Smooth muscle cell (in vitro differentiated cells): Measurements from ENCODE around the gene PAXX. TPM values are rescaled to one million over a fixed set of nuclear protein-coding genes. Genes with fewer than 3 reads are reported as not detected.

Experiments used
- DNase-seq: peaks from one replicate; lab custom pipeline; 2025; ENCODE audit not compliant: unreplicated experiment; lab: John Stamatoyannopoulos, UW
- H2AFZ ChIP-seq: fragments of 200-600 bp; sonication (generic); 2 replicates; pipeline ENCODE4 v1.6.0; 2016; ENCODE audit warnings: antibody characterized with exemption, low read depth, mild to moderate bottlenecking
- H3F3A ChIP-seq: fragments of 200-600 bp; sonication (generic); 2 replicates; pipeline ENCODE4 v1.6.0; 2017; ENCODE audit warnings: antibody characterized with exemption, low read depth
- H3K27ac ChIP-seq: fragments of 200-600 bp; sonication (generic); 2 replicates; pipeline ENCODE4 v1.5.1; 2016; ENCODE audit warnings: low read depth, mild to moderate bottlenecking
- H3K27me3 ChIP-seq: fragments of 200-600 bp; sonication (generic); 2 replicates; pipeline ENCODE4 v1.6.1; 2016; ENCODE audit warnings: low read depth, mild to moderate bottlenecking
- H3K36me3 ChIP-seq: fragments of 200-600 bp; sonication (generic); 2 replicates; pipeline ENCODE4 v1.5.1; 2016; ENCODE audit warnings: low read depth
- H3K4me1 ChIP-seq: fragments of 200-600 bp; sonication (generic); 2 replicates; pipeline ENCODE4 v1.5.1; 2016; ENCODE audit warnings: low read depth
- H3K4me2 ChIP-seq: fragments of 200-600 bp; sonication (generic); 2 replicates; pipeline ENCODE4 v1.6.0; 2016; ENCODE audit warnings: mild to moderate bottlenecking
- H3K4me3 ChIP-seq: fragments of 200-600 bp; sonication (generic); 2 replicates; pipeline ENCODE4 v1.5.1; 2016; ENCODE audit warnings: mild to moderate bottlenecking
- H3K79me2 ChIP-seq: fragments of 200-600 bp; sonication (generic); 2 replicates; pipeline ENCODE4 v1.6.0; 2016; ENCODE audit warnings: low read depth, mild to moderate bottlenecking
- H3K9ac ChIP-seq: fragments of 200-600 bp; sonication (generic); 2 replicates; pipeline ENCODE4 v1.6.0; 2016; ENCODE audit warnings: low read depth
- H3K9me3 ChIP-seq: fragments of 200-600 bp; sonication (generic); replicated peaks from 2 replicates; pipeline ENCODE4 v1.5.1; 2016; ENCODE audit warnings: low read depth
- H4K20me1 ChIP-seq: fragments of 200-600 bp; sonication (generic); 2 replicates; pipeline ENCODE4 v1.6.0; 2016; ENCODE audit warnings: low read depth
- CTCF ChIP-seq: fragments of 200-600 bp; sonication (generic); IDR thresholded peaks from 2 replicates; pipeline ENCODE4 v1.5.1; 2017; ENCODE audit warnings: borderline replicate concordance, mild to moderate bottlenecking, antibody characterized with exemption; ENCODE audit not compliant: insufficient read depth, poor library complexity, severe bottlenecking
- WGBS: methylation state at CpG from one replicate; pipeline ENCODE4 v1.1.7; 2016; ENCODE audit warnings: low lambda C conversion rate; 5-methylcytosine and 5-hydroxymethylcytosine counted together
- polyA plus RNA-seq: library from polyadenylated mRNA; unstranded; fragments of >200 nt; fragmentation: Nextera tagmentation; extraction: Ambion mirVana; gene quantifications from 2 replicates; pipeline ENCODE4 v1.2.1, GENCODE V29; 2016
- total RNA-seq: library from RNA; depleted of rRNA; stranded (reverse); fragments of >200 nt; gene quantifications from 2 replicates; pipeline ENCODE4 v1.2.3, GENCODE V29; 2014

Gene PAXX
- total and polyA plus RNA-seq, 2 experiments from 2014 or later = 27.4 to 62.0 TPM

DNA sequence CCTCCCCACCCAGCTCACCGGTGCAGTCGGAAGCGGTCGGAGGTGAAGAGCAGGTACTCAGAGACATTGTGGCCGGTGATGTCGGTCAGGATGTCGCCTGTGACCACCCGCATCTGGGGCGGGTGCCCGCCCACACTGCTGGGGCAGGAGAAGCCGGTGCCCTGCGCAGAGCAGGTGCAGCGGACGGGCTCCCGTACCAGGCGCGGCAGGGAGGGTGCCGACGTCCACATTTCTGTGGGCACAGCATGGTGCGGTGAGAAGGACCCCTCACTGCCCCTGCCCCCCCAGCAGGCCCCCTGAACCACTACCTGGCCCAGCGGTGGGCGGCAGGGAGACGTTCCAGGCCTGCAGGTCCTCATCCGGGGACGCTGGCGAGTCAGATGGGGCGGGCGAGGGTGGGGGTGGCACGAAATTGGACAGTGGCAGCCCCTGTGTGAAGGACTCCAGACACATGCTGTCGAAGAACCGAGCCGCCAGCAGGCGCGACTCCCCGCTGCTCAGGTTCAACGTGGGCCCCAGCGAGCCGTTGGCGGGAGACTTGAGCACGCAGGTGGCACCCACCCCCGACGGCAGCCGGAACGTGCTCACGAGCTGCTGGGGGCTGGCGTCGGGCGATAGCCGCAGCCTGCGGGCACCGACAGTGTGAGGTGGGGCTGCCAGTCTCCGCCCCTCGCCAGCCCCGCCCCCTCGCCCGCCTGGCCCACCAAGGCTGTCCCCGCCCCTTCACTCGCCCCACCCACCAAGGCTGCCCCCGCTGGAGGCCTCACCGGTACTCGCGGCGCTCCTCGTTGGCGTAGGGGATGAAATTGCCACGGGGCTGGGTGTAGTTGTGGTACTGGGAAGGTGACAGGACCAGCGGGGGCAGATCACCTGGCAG is 20.7 kb downstream of the PAXX start:
- no peak for TF ChIP-seq CTCF
- 86% methylated on average over 33 of the region's 67 CpGs for WGBS
- Histone ChIP-seq H3F3A (no peaks in the 10 kb centered on the region), H3K27me3 (no peaks in the 10 kb centered on the region), H4K20me1 (no peaks in the 10 kb centered on the region), H3K4me1 (no peaks in the 10 kb centered on the region), H3K27ac (no peak overlapping the region), H3K4me2 (no peak overlapping the region), H2AFZ (no peak overlapping the region), H3K9me3 (no peaks in the 10 kb centered on the region), H3K36me3 (no peaks in the 10 kb centered on the region), H3K4me3 (no peak overlapping the region), H3K79me2 (no peaks in the 10 kb centered on the region), H3K9ac (no peak overlapping the region)
- DNase-seq = no peak

DNA sequence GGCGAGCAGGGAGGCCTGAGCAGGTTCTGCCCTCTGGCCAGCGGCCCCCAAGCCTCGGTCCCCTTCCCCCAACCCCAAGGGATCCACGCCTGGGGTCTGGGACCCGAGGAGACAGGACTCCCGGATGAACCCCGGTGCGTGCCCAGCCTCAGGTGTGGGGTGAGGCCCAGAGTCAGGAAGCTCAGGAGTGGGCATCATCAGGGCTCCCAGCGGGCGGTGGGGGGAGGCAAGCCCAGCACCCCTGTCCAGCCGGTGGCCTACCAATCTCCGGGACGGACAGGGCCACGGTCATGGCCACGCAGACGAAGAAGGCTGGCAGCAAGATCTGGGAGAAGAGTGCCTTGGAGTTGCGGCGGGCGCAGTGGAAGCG is 21.3 kb downstream of the PAXX start:
- no peaks in the 10 kb centered on the region for H3K4me1 ChIP-seq
- no peaks in the 10 kb centered on the region for H3K27me3 ChIP-seq
- H3K36me3 ChIP-seq = no peaks in the 10 kb centered on the region
- H3K4me3 ChIP-seq = no peak overlapping the region
- no peaks in the 10 kb centered on the region for H3K9me3 ChIP-seq
- H3F3A ChIP-seq = no peaks in the 10 kb centered on the region
- no peak for DNase-seq
- no peak overlapping the region for H2AFZ ChIP-seq
- H3K4me2 ChIP-seq = no peak overlapping the region
- WGBS = 95% methylated on average over 19 of the region's 20 CpGs
- TF ChIP-seq CTCF = no peak
- no peak overlapping the region for H3K27ac ChIP-seq
- H3K9ac ChIP-seq = no peak overlapping the region
- H3K79me2 ChIP-seq = no peaks in the 10 kb centered on the region
- no peaks in the 10 kb centered on the region for H4K20me1 ChIP-seq

- Histone ChIP-seq H3K9ac (no peak overlapping the region), H3K4me2 (no peak overlapping the region), H4K20me1 (no peaks in the 10 kb centered on the region), H2AFZ (no peak overlapping the region), H3K36me3 (no peaks in the 10 kb centered on the region), H3K27ac (no peak overlapping the region), H3K79me2 (no peaks in the 10 kb centered on the region), H3K27me3 (no peaks in the 10 kb centered on the region), H3F3A (no peaks in the 10 kb centered on the region), H3K4me1 (no peaks in the 10 kb centered on the region), H3K4me3 (no peak overlapping the region), H3K9me3 (no peaks in the 10 kb centered on the region)
- WGBS = 94% methylated on average over 23 of the region's 23 CpGs
- no peak for TF ChIP-seq CTCF
- no peak for DNase-seq
Observed at GRCh38 chr9:137014166-137014565, 21.9 kb downstream of the PAXX start.
